Measurements from ENCODE around the gene SPSB4.
"Not testable (repeated sequence)": the region's sequence is repeated elsewhere in the genome, so short reads cannot be mapped to it uniquely, and the experiment has no call there.

Gene SPSB4

DNA sequence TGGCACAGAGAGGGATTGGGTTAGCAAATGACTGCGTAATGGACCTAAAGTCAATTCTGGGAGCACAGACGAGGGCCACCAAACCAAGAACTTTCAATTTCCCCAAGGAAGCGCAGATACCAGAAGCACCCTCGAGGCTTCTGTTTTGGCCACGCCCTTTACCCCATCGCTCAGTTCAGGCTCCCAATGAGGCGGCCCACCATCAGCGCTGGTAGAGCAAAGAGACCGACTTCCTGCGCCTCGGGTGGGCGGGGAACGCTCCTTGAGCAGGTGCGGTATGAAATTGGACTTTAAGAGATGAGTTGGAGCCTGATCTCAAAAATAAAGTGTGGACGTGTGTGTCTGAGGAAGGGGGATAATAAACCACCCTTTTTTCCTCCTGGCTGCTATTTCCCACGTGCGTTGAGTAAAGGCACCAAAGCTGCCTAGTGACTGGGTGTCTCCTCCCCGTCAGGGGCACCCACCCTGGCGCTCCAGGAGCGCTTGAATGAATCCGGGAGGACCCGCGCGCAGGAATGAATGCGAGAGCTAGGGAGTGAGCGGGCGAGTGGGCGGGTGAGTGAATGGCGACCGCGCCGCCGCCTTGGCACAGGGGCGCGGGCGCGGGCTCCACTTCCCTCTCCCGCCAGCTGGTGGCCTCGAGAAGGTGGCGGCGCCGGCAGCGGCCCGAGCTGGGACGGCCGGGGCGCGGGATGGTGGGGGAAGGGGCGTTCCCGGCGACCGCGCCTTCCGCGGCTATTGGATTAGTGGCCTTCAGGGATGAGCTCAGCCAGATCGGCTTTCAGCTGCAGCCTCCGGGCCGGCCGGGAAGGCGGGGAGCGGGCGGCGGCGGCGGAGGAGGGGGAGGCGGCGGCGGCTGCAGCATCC lies at the start of gene SPSB4:
Gene SPSB4, plus strand, starts transcription at position 772 of the 867 bp plus-strand sequence. CDS start 14,758 bp downstream, outside the sequence.
- H3K9me3 Mint-ChIP-seq = no peaks in the 10 kb centered on the region
- H3K4me3 Mint-ChIP-seq = peak within 1 kb of the TSS; percentile 70 to 74
- peak; percentile 57 to 67 for ATAC-seq (replicated peaks)
- H3K27ac Mint-ChIP-seq = peak within 1 kb of the TSS; percentile 16
- peaks cover 69 to 72% of the 10 kb centered on the region in 2 donors for H3K27me3 Mint-ChIP-seq
- no peaks in the 10 kb centered on the region for H3K36me3 Mint-ChIP-seq
- peaks cover 11 to 16% of the 10 kb centered on the region in 2 donors for H3K4me1 Mint-ChIP-seq
- peak; percentile 15 for DNase-seq

DNA sequence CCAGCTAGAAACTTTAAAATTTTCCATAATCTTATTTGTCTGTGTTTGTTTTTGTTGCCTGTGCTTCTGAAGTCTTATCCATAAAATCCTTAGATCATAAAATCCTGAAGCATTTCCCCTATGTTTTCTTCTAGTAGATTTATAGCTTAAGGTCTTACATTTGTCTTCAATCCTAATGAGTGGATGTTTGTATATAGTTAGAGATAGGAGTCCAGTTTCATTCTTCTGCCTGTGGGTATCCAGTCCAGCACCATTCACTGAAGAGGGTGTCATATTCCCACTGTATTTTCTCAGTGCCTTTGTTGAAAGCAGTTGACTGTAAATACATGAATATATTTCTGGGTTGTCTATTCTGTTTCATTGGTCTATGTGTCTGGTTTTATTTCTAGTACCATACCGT lies 44.8 kb upstream of the SPSB4 start:
- no peaks in the 10 kb centered on the region for H3K36me3 Mint-ChIP-seq
- ATAC-seq (replicated peaks) = no peak
- H3K4me1 Mint-ChIP-seq = peaks cover under 1 to 1% of the 10 kb centered on the region in 2 donors
- H3K27me3 Mint-ChIP-seq = peaks cover 14 to 15% of the 10 kb centered on the region in 2 donors
- no peak overlapping the region for H3K27ac Mint-ChIP-seq
- no peaks in the 10 kb centered on the region for H3K9me3 Mint-ChIP-seq
- DNase-seq = no peak
- no peak overlapping the region for H3K4me3 Mint-ChIP-seq

DNA sequence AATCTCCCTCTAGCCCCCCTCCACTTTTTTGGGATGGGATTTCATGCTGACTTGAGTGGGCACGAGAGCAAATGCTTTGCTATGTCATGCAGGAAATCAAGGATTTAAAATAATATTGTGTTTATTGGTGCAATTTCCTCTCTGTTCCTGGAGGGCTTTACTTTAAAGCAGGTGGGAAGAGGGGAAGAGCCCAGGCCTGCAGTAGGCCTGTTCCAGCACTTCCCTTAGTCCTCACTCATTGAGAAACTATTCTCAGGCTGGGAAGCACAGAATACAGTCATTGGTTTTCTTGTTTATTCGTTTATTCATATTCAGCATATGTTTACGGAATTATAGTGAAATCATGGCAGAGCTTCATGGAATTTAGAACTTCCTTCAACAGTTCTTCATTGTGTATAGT lies 41.7 kb upstream of the SPSB4 start:
- H3K27ac Mint-ChIP-seq = no peak overlapping the region
- peaks cover 17 to 19% of the 10 kb centered on the region in 2 donors for H3K27me3 Mint-ChIP-seq
- ATAC-seq (replicated peaks) = no peak
- H3K4me3 Mint-ChIP-seq = no peak overlapping the region
- no peak for DNase-seq
- H3K9me3 Mint-ChIP-seq = no peaks in the 10 kb centered on the region
- H3K4me1 Mint-ChIP-seq = peaks cover 3 to 4% of the 10 kb centered on the region in 2 donors
- no peaks in the 10 kb centered on the region for H3K36me3 Mint-ChIP-seq

DNA sequence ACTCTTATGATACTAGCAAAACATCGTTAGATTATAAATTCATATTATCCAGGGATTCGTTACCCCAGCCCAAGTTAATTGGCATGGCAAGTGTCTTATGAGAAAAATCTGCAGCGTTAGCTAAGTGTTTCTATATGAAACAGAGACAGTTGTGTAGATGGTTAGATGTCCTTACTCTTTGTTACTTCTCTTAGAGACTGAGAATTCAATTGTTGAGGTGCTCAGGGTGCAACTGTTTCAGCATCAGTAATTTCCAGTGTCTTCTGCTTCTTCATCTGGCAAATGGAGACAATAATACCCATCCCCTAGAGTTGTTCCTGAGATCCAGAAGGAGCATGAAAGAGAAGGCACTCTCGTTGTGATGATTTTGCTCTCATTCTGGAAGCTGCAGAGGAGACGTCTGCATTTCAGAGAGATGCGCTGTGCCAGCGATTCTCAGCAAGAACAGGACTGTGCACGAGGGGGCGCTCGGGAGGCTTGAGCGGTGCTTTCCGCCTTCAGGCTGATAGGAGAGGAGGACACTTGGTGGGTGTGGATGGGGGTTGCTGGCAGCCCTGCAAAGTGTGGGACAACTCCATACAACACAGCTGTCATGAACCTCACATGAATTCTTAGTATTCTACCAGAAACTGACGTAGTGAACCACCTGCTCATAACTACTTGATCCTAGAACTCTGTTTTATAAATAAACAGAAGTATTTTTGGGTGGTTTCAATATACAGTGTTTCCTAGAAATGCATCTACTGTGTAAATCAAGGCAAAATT lies 39.7 kb upstream of the SPSB4 start:
- H3K4me3 Mint-ChIP-seq = no peak overlapping the region

DNA sequence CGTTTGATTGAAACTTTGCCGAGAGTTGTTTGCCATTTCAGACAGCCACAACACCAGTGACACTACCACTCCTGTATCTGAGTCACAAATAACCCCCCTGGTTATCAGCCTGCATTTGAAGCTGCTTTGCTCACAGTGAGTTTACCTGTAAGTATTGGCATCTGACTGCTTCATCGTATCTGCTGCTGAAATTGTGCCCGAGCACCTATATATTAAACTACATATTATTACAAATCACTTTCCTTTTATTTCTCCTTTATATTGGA lies 39.2 kb upstream of the SPSB4 start:
- H3K27me3 Mint-ChIP-seq = peaks cover 21 to 29% of the 10 kb centered on the region in 2 donors
- DNase-seq (no peak), ATAC-seq (replicated peaks) (no peak)
- no peaks in the 10 kb centered on the region for H3K9me3 Mint-ChIP-seq
- H3K4me3 Mint-ChIP-seq = no peak overlapping the region
- H3K4me1 Mint-ChIP-seq = peaks cover 3 to 4% of the 10 kb centered on the region in 2 donors
- no peak overlapping the region for H3K27ac Mint-ChIP-seq
- no peaks in the 10 kb centered on the region for H3K36me3 Mint-ChIP-seq

More for the DNA sequence above, 39.7 kb upstream of the SPSB4 start:
- H3K4me1 Mint-ChIP-seq = peaks cover 3 to 4% of the 10 kb centered on the region in 2 donors
- no peaks in the 10 kb centered on the region for H3K36me3 Mint-ChIP-seq
- no peak overlapping the region for H3K27ac Mint-ChIP-seq
- peaks cover 21 to 29% of the 10 kb centered on the region in 2 donors for H3K27me3 Mint-ChIP-seq
- H3K9me3 Mint-ChIP-seq = no peaks in the 10 kb centered on the region
- peak; percentile 35 for DNase-seq
- ATAC-seq (replicated peaks) = peak; percentile 90 to 91

DNA sequence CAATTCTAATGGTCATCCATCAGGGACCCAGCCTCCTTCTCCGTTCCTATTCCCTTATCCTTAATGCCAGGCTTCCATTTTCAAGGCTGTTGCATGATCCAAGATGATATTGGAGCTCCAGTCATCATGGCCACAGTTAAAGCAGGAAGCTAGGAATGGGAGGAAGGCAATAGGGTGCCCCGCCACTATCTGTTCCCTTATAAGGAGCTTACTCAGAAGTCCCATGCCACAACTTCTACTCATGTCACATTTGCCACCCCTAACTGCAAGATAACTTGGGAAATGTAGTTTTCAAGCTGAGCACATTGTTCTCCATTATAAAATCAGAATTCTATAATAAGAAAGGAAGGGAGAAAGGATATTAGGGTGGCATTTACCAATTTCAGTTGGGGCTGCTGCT lies 38.6 kb upstream of the SPSB4 start:
- no peak overlapping the region for H3K27ac Mint-ChIP-seq
- peaks cover 22 to 30% of the 10 kb centered on the region in 2 donors for H3K27me3 Mint-ChIP-seq

DNA sequence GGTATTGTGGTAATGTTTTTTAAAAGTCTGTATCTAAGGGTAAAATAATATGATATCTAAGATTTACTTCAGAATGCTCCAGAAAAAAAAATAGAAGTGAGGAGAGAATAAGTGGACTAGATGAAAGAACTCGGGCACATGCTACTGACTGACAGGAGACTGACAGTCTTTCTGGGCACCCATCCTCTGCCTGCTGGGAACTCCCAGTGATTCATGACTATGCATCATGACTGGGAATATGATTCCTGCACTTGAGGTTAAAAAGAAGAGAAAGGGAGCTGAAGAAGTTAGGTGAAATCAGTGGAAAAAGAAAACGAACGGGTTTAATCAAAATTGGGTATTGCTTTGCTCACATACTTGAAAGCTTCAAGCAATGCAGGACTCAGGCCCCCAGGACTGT lies 35.7 kb upstream of the SPSB4 start:
- H3K4me3 Mint-ChIP-seq = no peak overlapping the region
- DNase-seq = no peak
- no peaks in the 10 kb centered on the region for H3K36me3 Mint-ChIP-seq
- H3K27me3 Mint-ChIP-seq = peaks cover 20 to 24% of the 10 kb centered on the region in 2 donors
- H3K4me1 Mint-ChIP-seq = peaks cover 3 to 4% of the 10 kb centered on the region in 2 donors
- peaks cover 0 to 8% of the 10 kb centered on the region in 2 donors for H3K9me3 Mint-ChIP-seq
- no peak for ATAC-seq (replicated peaks)
- no peak overlapping the region for H3K27ac Mint-ChIP-seq

More for the DNA sequence above, 38.6 kb upstream of the SPSB4 start:
- Mint-ChIP-seq H3K9me3 (peaks cover 0 to 3% of the 10 kb centered on the region in 2 donors), H3K4me1 (peaks cover 3 to 4% of the 10 kb centered on the region in 2 donors), H3K36me3 (no peaks in the 10 kb centered on the region), H3K4me3 (no peak overlapping the region)
- ATAC-seq (replicated peaks) (no peak), DNase-seq (no peak)

DNA sequence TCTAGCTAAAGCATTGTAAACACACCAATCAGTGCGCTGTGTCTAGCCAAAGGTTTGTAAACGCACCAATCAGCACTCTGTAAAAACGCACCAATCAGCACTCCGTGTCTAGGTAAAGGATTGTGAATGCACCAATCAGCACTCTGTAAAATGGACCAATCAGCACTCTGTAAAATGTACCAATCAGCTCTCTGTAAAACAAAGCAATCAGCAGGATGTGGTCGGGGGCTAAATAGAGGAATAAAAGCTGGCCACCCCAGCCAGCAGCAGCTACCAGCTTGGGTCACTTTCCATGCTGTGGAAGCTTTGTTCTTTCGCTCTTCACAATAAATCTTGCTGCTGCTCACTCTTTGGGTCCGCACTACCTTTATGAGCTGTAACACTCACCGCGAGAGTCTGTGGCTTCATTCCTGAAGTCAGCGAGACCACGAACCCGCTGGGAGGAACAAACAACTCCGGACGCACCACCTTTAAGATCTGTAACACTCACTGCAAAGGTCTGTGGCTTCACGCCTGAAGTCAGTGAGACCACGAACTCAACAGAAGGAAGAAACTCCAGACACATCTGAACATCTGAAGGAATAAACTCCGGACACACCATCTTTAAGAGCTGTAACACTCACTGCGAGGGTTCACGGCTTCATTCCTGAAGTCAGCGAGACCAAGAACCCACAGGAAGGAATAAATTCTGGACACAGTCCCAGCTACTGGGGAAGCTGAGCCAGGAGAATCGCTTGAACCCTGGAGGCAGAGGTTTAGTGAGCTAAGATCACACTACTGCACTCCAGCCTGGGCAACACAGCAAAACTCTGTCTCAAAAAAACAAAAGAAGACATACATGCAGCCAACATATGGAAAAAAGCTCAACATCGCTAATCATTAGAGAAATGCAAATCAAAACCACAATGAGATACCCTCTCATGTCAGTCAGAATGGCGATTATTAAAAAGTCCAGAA lies 33.5 kb upstream of the SPSB4 start:
- H3K4me3 Mint-ChIP-seq; H3K27ac Mint-ChIP-seq; H3K36me3 Mint-ChIP-seq; ATAC-seq (replicated peaks); DNase-seq; H3K9me3 Mint-ChIP-seq; H3K4me1 Mint-ChIP-seq: not testable (repeated sequence)
- H3K27me3 Mint-ChIP-seq = peaks cover 14 to 18% of the 10 kb centered on the region in 2 donors

DNA sequence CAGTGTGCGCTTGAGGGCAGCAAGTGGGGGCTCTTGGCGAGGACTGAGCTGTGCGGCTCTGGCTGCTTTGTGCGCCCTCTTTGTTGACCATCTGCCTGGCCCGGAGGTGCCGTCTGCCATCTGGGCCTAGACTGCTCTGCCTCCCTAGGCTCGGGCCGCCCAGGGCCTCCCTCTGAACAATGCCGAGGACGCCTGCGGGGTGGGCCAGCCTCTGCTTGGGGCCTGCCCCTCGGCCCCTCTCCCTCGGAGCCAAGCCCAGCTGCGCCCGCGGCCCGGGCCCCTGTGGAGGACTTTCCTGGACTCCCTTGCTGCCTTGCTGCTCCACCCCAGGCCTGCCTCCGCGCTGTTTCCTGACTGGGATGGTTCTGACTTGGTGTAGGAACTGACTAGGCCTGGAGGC lies 31.9 kb upstream of the SPSB4 start:
- H3K27ac Mint-ChIP-seq = no peak overlapping the region

DNA sequence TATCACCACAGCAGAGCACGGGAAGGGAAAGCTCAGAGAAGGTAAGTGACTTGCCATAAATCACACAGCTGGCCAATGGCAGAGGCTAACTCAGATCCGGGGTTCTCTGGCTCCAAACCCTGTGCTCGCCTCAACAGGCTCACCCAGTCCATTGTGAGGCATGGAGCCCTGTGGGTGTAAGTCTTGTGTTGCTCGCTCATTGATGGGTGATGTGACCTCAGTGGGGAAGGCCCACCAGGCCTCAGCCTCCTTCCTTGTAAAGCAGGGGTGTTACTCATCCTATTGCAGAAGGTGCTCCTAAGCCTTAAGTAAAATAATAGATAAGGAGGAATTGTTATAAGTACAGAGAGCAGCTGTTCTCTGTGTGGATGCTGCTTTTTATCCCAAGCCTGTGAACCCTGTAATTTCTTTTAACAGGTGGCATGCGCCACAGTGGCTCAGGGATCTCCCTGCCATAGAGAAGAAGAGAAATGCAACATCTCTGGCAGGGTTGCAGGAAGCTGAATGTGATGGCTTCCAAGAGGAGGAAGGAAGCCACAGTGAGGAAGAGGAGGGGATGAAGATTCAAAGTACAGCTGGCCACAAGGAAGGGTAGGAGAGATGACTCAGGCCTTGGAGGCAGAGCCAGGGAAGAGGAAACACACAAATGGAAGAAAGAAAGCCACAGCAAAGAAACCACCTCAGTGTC lies 30.9 kb upstream of the SPSB4 start:
- Mint-ChIP-seq H3K4me3 (no peak overlapping the region), H3K27ac (peak overlapping the region; percentile 38), H3K9me3 (peaks cover 0 to 8% of the 10 kb centered on the region in 2 donors), H3K4me1 (no peaks in the 10 kb centered on the region), H3K36me3 (no peaks in the 10 kb centered on the region), H3K27me3 (peaks cover 17 to 18% of the 10 kb centered on the region in 2 donors)
- no peak for DNase-seq
- ATAC-seq (replicated peaks) = no peak

More for the DNA sequence above, 31.9 kb upstream of the SPSB4 start:
- Mint-ChIP-seq H3K27me3 (peaks cover 14 to 18% of the 10 kb centered on the region in 2 donors), H3K4me1 (no peaks in the 10 kb centered on the region), H3K36me3 (no peaks in the 10 kb centered on the region), H3K4me3 (no peak overlapping the region), H3K9me3 (peaks cover 0 to 8% of the 10 kb centered on the region in 2 donors)
- DNase-seq (no peak), ATAC-seq (replicated peaks) (no peak)

DNA sequence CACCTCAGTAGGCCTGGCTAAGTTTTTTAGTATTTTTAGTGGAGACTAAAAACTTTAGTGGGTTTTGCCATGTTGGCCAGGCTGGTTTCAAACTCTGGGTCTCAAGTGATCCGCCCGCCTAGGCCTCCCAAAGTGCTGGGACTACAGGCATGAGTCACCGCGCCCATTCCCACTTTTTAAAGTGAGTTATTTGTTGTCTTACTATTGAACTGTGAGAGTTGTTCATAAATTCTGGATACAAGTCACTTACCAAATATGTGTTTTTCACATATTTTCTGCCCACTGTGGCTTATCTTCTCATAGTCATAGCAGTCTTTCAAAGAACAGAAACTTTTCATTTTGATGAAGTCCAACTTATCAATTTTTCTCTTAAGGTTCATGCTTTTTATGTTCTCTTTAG lies 29.9 kb upstream of the SPSB4 start:
- ATAC-seq (replicated peaks) (no peak), DNase-seq (no peak)
- no peak overlapping the region for H3K27ac Mint-ChIP-seq
- H3K27me3 Mint-ChIP-seq = peaks cover 11 to 15% of the 10 kb centered on the region in 2 donors
- no peaks in the 10 kb centered on the region for H3K4me1 Mint-ChIP-seq
- no peaks in the 10 kb centered on the region for H3K36me3 Mint-ChIP-seq
- H3K4me3 Mint-ChIP-seq = no peak overlapping the region
- H3K9me3 Mint-ChIP-seq = peaks cover 0 to 8% of the 10 kb centered on the region in 2 donors

DNA sequence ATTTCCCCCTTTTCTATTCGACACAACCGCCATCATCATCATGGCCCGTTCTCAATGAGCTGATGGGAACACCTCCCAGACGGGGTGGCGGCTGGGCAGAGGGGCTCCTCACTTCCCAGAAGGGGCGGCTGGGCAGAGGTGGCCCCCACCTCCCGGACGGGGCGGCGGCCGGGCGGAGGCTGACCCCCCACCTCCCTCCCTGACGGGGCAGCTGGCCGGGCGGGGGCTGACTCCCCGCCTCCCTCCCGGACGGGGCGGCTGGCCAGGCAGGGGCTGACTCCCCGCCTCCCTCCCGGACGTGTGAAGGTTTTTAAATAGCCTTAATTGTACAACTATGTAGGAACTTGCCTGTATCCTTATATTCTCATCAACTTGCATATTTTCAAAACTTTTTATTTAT lies 20.9 kb upstream of the SPSB4 start:
- peaks cover 0 to 3% of the 10 kb centered on the region in 2 donors for H3K9me3 Mint-ChIP-seq
- H3K27me3 Mint-ChIP-seq = peaks cover 7 to 22% of the 10 kb centered on the region in 2 donors
- no peak overlapping the region for H3K4me3 Mint-ChIP-seq
- H3K27ac Mint-ChIP-seq = no peak overlapping the region
- no peaks in the 10 kb centered on the region for H3K4me1 Mint-ChIP-seq
- no peak for DNase-seq
- no peak for ATAC-seq (replicated peaks)
- H3K36me3 Mint-ChIP-seq = peaks cover 0 to 2% of the 10 kb centered on the region in 2 donors

DNA sequence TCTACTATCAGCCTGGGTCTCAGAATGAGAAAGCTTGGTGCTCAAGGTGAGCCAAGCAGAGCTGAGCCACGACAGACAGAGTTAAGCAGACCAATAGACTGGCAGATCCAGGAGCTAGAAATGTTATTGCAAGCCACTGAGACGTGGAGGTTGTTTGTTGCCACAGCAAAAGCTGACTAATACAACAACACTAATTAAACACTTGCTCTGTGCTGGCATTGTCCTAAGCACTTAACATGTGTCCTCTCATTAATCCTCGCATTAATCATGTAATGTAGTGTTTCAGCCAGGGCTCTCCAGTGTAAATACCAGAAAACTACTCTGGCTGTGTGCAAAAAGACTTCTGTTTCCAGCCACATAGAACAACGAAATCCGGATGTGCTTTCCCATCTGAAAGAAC lies 11.6 kb upstream of the SPSB4 start:
- Mint-ChIP-seq H3K4me3 (no peak overlapping the region), H3K9me3 (no peaks in the 10 kb centered on the region), H3K4me1 (no peaks in the 10 kb centered on the region), H3K36me3 (no peaks in the 10 kb centered on the region), H3K27me3 (peaks cover 9 to 26% of the 10 kb centered on the region in 2 donors), H3K27ac (no peak overlapping the region)
- DNase-seq (no peak), ATAC-seq (replicated peaks) (no peak)
